Islet of Langerhans (tissue), 1 donor: Measurements from ENCODE around the gene MECP2.

Experiments used
- FAIRE-seq: peaks from one replicate; lab custom pipeline; 2011; peaks lifted over from hg19 to GRCh38; lab: Jason Lieb, UNC

The MECP2 gene

GRCh38 chrX:154115750-154116149, 18.2 kb upstream of the MECP2 start:
- no peak for FAIRE-seq

DNA sequence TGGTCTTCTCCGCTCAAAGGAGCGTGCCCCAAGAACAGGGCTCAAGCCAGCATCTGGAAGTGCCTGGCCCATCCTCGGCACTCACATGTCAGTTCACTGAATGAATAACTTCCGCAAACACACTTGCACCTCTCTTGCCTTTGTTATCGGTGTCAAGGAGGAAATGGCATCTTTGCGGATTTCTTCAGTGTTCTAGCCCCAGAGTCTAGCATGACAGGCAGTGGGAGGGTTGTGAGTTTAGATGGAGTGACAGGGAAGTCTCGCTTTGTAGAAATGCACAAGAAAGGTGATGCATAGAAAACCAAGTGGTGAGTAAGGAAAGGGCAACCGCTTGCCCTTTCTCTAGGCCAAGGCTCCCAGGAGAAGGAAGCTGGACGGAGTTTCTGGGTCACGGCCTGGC, 17.6 kb upstream of the MECP2 start:
- no peak for FAIRE-seq

DNA sequence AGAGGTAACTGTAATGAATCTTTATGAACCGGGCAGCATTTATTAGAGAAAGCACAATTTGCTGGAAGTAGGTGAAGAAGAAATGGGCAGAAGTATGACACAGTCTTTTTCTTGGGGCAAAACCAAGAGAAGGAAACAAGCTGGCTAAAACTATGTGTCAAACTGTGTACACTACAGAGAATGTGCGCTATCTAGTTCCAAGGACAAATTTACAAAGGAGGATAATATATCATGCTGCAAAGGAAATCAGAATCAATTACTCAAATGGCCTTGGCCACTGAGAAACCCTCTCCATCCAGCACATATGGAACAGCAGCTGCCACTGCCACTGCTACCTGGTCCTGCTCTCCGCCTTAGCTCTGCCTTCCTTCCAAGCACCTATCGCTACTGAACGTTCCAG, 17.1 kb upstream of the MECP2 start:
- FAIRE-seq = no peak

- FAIRE-seq = no peak
Measured at GRCh38 chrX:154113729-154114128, 16.2 kb upstream of the MECP2 start.

- no peak for FAIRE-seq
Measured at GRCh38 chrX:154098551-154098950, 1.0 kb upstream of the MECP2 start.

DNA sequence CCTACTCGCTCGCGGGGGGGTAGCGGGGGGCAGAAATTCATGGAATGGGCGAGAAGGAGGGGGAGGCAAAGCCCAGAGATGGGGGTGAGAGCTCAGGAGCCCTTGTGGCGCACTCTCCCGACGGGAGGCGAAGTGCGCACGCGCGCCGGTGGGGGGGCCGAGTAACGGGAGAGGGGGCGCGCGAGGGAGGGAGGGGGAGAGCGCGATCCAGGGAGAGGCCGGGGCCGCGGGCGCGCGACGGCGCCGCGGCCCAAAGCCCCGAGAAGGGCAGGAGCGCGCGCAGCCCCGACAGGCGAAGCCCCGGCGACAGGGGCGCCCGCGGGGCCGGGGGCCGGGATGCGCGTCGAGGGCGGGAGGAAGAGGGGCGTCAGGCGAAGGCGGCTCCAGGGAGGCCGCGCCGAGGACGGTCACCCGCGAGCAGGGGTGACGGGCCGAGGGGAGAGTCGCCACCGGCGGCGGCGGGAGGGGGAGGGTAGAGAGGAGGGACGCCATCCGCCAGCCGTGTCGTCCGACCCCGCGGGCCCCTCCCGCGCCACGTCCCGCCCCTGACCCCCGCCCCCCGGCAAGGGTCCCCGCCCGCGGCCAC, 421 bp downstream of the MECP2 start:
- no peak for FAIRE-seq

GRCh38 chrX:154096140-154097002, 1.1 kb downstream of the MECP2 start:
- FAIRE-seq = no peak

DNA sequence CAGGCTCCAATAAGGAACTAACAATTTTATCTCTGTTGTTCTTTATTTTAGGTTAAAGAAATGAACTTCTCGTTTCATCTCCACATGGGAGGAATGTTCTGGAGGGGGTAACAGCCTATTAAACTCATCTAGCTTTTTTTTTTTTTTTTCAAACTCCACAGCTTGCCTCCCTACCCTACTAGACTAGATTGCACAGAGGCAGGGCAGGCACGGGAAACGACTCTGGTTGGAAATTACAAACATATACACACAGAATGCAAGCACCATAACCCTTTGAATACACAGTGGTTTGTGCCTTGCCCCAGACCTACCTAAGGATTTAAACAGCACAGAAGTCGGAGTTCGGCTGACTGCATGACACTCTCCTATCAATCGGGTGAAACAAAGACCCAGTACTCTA, 2.7 kb downstream of the MECP2 start:
- no peak for FAIRE-seq

GRCh38 chrX:154093965-154094364, 3.6 kb downstream of the MECP2 start:
- no peak for FAIRE-seq

- no peak for FAIRE-seq
Measured at GRCh38 chrX:154092371-154092770, 5.1 kb downstream of the MECP2 start.

- FAIRE-seq = no peak
Measured at GRCh38 chrX:154091678-154092077, 5.8 kb downstream of the MECP2 start.

GRCh38 chrX:154090731-154091130, 6.8 kb downstream of the MECP2 start:
- FAIRE-seq = no peak

GRCh38 chrX:154084449-154085300, 12.8 kb downstream of the MECP2 start:
- no peak for FAIRE-seq

GRCh38 chrX:154083126-154083517, 14.4 kb downstream of the MECP2 start:
- no peak for FAIRE-seq

DNA sequence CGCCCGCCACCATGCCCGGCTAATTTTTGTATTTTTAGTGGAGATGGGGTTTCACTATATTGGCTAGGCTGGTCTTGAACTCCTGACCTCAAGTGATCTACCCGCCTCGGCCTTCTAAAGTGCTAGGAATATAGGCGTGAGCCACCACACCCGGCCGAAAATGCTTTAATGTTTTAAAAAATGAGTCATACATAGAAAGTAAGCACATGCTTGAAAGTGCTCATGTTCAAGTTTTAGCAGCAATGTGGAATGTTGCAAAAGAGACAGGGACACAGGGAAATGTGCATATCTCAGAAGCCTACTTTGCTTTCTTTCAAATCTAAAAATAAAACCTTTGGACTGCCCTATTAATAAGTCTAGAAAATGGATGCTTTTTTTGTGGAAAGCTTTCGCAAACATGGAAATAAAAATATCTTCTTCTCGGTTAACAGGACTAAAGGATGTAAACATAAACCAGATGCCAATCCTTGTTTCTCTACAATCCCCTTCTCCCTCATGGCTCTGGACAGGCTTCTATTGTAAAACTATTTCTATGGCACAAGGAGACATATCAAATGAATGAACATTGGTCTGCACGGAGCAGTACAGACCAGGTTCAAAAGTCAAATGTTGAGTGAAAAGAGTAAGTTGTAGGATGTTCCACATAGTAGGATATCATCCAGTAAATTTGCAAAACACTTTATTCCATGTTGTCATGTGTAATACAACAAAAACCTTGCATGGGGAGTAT, 15.0 kb downstream of the MECP2 start:
- no peak for FAIRE-seq

DNA sequence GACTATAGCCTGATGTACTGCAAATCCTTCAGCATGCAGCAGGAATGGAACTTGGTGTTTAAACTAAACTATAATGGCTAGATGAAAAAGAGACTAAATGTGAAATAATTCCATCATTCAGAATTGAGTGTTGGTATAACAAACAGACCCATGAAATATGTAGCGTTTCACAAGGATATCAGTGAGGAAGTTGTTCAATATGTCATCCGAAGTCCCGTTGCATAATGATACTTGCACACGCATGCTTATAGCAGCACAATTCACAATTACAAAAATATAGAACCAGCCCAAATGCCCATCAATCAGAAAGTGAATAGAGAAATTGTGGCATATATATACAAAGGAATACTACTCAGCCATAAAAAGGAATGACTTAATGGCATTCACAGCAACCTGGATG, 20.4 kb downstream of the MECP2 start:
- FAIRE-seq = no peak

DNA sequence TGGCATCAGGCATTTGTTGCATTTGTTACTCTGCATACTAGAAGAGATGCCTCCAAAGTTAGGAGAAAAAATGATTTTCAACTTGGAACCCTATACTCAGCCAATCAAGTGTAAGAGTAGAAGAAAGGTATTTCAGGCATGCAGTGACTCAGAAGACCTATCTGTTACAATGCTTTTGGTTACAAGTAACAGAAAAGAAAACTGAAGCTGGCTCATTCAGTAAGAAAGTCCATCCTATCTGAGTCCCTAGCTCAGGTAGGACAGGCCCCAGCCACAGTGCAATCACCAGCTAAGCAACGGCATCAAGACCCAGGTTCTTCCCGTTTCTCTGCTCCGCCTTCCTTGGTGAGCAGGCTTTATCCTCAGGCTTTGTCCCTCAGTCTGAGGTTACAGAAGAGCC, 23.3 kb downstream of the MECP2 start:
- no peak for FAIRE-seq

DNA sequence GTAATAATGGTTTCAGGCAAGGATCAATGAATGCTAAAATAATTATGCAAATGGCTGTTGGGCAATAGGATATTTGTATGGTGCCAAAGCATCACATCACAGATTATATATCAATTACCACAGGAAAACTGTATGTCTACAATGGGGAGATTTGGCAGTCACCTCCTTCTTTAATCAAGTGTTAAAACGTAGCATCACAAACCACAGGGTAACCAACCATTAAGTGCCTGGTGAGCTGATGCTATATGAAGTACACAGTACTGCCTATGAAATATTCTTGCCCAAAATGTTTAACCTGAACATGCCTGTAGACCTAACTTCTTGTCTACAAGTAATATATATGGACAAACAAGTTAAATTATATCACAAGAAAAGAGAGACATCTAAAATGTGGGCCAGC, 25.3 kb downstream of the MECP2 start:
- no peak for FAIRE-seq

DNA sequence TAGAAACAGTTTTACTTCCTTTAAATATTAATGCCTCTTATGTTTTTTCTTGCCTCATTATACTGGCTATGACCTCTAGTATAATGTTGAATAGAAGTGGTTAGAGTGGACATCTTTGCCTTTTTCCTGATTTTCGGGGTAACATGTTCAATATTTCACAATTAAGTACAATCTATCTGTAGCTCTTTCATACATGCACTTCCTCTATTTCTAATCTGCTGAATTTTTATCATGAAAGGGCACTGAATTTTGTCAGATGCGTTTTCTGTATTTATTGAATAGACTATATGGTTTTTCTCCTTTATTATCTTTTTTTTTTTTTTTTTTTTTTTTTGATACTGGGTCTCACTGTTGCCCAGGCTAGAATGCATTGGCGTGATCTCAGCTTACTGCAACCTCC, 29.0 kb downstream of the MECP2 start:
- no peak for FAIRE-seq

GRCh38 chrX:154064637-154065435, 32.7 kb downstream of the MECP2 start:
- no peak for FAIRE-seq

GRCh38 chrX:154063234-154063633, 34.3 kb downstream of the MECP2 start:
- FAIRE-seq = no peak

- FAIRE-seq = no peak
Measured at GRCh38 chrX:154061801-154062200, 35.7 kb downstream of the MECP2 start.
